Measurements from ENCODE around the gene ATP6V1F.
A peak's percentile ranks its signal among the peaks of the same experiment; 100 is the strongest.

DNA sequence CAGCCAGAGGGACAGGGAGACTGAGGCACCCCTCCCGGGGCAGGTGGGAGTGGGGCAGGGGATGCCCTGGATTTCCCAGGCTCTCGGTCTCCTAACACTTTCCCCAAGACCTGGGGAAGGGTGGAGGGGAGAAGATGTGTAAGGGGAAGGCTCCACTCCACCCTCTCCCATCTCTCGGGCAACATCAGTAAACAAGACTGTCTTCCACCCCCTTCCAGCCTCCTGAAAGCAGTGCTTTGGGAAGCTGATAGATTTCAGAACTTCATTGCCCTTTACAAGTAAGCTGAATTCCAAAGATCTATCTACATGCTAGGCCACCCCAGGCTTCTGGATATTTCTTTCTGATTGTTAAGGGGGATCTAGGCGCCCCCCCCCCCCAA, 28.7 kb upstream of the ATP6V1F start:
- TF ChIP-seq, protein P1, sequence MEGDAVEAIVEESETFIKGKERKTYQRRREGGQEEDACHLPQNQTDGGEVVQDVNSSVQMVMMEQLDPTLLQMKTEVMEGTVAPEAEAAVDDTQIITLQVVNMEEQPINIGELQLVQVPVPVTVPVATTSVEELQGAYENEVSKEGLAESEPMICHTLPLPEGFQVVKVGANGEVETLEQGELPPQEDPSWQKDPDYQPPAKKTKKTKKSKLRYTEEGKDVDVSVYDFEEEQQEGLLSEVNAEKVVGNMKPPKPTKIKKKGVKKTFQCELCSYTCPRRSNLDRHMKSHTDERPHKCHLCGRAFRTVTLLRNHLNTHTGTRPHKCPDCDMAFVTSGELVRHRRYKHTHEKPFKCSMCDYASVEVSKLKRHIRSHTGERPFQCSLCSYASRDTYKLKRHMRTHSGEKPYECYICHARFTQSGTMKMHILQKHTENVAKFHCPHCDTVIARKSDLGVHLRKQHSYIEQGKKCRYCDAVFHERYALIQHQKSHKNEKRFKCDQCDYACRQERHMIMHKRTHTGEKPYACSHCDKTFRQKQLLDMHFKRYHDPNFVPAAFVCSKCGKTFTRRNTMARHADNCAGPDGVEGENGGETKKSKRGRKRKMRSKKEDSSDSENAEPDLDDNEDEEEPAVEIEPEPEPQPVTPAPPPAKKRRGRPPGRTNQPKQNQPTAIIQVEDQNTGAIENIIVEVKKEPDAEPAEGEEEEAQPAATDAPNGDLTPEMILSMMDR (IDR thresholded peaks at IDR 0.05): no peak
- TF ChIP-seq POLR2A (IDR thresholded peaks at IDR 0.05): peak in 1 of 2 donors; percentile 17
